Hypothalamus (tissue), 51 donors: ENCODE data around the gene CNIH1.
"Not testable (repeated sequence)": the region's sequence is repeated elsewhere in the genome, so short reads cannot be mapped to it uniquely, and the experiment has no call there.

Source experiments
- DNase-seq, 51 donors: peaks; one replicate each; lab custom pipeline; 2025; lab: John Stamatoyannopoulos, UW

Gene CNIH1

DNA sequence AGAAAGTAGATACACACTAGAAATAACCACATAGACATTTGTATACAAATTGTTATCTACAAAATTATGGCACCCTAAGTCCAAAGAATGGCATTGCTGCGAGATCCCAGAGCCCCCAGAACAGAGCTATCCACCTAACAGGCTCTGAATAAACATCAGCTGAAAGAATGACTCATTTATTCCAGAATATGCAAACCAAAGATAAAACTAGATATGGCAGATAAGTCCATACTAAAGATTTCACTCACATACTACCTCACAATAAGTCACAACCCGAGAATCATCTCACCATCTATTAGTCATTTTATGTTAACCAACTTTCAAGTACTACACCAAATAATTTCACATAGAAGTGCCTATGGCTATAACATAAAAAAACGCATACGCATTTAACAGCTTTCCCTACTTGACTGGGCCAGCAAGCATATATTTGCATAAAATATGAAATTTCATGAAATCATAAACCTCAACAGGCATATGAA is 5.6 kb downstream of the CNIH1 start:
- no peak for DNase-seq

DNA sequence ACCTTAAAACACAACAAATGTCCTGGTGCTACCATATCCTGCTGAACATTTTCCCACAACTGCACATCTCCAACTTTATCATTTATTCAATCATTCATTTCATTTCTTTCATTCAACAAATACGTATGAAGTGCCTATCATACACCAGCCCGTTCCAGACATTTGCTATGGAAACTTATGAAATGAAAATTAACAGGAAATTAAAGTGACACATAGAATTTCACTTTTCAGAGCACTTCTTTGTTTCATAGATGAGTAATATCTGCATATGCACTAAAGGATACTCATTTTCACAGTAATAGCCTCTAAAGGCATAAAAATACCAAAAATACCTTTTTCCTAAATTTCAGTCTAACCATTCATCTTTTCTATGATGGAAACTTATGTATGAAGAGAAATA is 12.6 kb downstream of the CNIH1 start:
- DNase-seq, result no peak

DNA sequence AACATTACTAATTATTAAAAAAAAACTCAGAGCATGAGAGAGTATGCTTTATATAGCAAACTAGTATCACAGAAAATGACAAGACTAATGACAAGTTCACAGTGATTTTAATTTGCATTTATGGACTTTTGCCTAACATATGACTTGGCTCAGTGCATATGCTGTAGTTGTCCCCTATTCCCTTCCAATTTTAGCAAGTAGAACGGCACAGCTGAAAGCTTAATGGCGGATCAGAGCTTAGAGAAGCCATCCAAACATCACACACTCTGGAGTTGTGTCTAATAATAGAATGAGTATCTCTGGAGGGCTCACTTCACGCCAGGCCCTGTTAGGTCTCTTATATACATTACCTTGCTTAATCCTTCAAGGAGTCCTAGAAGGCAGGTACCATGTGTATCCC is 13.3 kb downstream of the CNIH1 start:
- no peak for DNase-seq

DNA sequence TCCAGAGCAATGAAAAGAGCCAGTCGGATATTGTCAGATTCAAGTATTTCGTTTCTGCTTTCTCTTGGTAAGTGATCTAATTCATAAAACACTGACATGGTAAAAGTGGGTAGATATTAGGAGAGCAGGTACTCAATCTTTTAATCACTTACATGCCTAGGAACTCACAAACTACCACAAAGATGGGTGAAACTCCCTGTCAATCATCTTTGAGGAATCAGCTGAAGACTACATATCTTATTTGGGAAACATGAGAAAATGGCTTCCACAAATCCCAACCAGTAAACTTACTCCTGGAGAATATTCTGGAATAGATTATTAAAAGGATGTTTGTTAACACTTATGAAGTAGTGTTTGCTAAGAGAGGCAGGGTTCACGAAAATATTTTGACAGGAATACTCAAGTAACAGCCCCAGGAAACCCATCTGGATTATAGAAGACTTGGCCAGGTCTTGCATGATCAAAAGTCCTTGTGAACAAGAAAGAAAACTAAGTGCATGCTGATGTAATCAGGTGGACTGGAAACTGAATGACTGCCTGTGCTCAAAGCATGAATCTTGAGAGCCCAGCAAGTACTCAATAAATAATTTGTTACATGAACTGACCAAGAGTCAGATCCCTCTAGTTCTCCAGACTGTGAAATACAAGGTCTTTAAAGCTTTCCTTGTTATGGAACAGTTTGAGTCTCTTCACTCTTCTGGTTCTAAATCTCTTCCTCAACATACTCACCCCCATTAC is 15.5 kb downstream of the CNIH1 start:
- no peak for DNase-seq

DNA sequence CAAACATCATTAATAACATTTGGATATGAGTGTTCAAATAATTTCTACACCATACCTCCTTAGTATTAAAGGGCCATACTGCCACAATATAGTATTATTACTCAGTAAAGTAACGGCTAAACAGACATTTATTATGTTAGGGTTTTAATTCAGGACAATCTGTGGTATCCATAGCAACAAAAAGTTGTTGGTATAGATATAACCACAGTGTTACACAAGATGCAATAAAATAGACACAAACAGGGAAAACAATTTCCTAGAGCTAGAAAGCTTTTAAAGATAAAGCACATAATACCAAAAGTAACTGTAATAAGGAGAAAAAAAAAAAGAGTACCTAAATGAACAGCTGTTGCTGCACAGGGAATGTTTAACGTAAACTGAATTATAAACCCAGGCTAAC is 16.1 kb downstream of the CNIH1 start:
- no peak for DNase-seq

DNA sequence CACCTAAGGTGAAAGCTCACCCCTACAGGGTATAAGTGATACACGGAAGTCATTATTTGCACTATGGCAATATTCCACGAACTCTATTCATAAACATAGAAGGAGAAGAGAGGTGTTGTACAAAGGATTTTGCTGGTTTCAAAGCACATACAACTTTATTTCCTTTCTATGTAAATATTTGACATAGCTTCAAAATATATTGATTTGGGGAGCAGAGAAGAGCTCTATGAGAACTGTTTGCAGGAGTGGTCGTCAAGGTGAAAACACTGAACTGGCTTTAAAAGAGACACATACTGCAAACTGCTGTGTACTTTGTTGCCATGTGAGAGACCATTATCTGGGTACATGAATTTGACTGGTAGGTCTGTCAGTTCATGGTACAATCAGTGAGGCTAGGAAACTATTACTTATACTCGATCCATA is 16.7 kb downstream of the CNIH1 start:
- no peak for DNase-seq

DNA sequence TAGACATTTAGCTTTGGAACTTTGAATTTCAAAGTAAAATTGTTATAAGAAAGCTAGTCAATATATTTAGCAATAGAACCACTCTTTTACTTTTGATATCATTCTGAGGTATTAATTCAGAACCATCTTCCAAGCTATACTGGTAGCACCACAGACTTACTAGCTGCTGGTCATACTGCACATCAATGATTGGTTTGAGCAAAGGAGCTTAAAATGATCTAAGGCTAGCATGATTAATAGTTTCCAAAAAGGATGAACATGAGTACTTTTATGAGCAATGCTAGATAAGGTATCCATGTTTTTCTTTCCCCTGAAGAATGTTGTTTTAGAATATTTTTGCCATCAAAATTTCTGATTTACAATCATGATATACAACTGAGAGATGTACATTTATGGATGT is 17.2 kb downstream of the CNIH1 start:
- DNase-seq, result no peak

DNA sequence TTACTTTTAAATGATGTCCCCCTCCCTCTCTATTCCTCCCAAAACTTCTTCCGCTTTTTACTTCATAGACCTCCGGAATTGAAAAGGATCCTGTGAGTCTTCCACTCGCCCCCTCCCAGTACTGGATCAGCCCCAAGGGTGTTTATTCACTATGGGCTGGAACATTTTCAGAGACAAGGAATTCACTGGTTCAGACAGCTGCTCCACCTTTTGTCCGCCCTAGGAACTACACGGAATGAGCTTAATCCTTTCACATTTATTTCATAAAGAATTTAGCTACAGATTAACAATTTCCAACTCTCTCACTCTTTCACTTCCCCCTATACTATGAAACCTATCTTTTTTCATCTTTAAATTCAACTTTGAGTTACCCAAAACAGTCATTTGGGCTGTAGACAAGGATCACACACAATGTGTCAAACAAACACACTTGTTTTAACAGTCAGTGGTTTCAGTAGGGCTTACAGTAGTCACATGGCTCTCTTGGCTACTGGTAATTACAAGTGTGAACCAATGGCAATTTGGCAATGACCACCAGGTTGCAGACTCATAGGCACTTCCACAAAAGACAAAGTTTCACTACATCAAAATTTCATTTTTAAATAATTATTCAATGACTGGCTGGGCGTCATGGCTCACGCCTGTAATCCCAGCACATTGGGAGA is 20.6 kb downstream of the CNIH1 start:
- peak in 11 of 51 donors; percentile 1 to 19 (median 5) for DNase-seq

DNA sequence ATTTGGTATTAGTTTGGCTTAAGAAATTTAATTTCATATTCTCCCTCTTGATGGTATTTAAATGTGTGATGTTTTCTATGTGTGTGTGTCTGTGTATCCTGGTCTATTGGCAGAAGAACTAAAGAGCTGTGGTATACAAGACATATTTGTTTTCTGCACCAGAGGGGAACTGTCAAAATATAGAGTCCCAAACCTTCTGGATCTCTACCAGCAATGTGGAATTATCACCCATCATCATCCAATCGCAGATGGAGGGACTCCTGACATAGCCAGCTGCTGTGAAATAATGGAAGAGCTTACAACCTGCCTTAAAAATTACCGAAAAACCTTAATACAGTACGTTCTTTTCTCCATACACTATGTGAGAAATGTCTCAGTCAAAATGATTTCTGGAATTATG is 29.8 kb downstream of the CNIH1 start:
- no peak for DNase-seq

DNA sequence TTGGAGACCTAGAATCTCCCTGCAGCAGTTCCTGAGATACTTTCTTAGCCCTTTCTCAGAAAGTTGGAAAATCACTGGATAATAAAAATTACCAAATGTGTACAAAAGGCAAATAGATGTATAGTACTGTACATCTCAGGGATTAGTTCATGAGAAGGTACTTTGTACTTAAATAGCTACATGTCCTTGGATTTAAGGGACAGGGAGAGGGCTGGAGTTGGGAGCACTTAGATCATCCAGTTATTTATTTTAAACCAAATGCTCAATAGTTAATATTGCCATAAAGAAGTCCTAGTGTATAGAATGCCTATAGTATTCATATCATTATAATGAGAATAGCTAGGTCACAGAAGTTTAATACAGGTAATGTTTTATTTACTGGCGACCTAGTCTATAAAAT is 31.0 kb downstream of the CNIH1 start:
- DNase-seq, result no peak

DNA sequence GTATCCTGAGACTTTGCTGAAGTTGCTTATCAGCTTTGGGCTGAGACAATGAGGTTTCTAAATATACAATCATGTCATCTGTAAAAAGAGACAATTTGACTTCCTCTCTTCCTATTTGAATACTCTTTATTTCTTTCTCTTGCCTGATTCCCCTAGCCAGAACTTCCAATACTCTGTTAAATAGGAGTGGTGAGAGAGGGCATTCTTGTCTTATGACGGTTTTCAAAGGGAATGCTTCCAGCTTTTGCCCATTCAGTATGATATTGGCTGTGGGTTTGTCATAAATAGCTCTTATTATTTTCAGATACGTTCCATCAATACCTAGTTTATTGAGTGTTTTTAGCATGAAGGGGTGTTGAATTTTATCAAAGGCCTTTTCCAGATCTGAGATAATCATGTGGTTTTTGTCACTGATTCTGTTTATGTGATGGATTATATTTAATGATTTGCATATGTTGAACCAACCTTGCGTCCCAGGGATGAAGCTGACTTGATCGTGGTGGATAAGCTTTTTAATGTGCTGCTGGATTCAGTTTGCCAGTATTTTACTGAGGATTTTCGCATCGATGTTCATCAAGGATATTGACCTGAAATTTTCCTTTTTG is 37.7 kb downstream of the CNIH1 start:
- DNase-seq, result not testable (repeated sequence)

DNA sequence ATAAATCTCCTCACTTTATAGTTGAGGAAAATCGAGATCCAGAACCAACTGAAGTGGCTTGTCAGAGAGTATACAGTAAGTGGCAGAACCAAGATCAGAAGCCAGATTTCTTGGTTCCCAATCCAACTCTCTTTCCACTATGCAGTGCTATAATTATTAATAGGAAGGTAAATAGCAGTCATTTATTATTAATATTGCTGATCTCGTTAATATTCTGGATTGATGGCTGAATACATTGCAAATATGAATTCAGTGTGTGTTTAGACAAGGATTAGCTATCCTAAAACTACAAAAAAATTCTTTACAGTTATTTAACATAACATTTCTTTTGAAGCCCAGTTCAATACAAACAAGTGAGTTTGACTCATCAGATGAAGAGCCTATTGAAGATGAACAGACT is 41.6 kb downstream of the CNIH1 start:
- no peak for DNase-seq

DNA sequence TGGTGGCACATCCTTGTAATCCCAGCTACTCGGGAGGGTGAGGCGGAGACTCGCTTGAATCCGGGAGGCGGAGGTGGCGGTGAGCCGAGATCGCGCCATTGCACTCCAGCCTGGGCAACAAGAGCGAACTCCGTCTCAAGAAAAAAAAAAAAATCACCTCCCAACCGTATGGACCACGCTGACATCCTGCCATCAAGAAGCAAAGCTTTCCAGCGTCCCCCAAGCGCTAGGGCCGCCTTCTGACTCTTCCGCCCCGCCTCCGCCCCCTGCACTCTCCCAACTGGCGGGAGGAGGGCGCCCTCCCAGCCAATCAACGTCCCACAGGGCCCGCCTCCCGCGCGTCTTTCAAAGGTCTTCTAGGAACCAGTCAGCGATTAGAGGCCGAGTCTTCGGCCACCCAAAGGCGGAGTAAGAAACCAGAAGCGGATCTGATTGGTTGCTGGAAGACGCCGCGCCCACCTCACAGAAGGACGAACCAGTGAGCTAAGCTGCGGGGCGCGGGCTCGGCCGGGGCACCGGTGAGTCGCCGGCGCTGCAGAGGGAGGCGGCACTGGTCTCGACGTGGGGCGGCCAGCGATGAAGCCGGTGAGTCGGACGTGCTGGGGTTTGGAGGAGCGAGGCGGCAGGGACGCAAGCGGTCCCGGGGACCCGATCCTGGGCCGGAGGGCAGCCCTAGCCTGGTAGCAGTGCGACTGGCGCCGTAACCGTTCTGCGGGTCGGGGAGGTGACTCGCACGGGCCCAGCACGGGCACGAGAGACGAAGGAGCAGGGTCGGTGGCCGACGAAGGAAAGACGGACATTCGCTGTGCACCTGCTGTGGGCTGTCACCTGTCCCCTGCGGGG is 44.5 kb downstream of the CNIH1 start, which contains the start of gene CDKN3:
TSS of gene CDKN3 (plus strand) at position 515 of the 843 bp plus-strand sequence. CDS start at position 577, 62 bp downstream.
- DNase-seq, result peak; percentile 35 to 98 (median 92)

DNA sequence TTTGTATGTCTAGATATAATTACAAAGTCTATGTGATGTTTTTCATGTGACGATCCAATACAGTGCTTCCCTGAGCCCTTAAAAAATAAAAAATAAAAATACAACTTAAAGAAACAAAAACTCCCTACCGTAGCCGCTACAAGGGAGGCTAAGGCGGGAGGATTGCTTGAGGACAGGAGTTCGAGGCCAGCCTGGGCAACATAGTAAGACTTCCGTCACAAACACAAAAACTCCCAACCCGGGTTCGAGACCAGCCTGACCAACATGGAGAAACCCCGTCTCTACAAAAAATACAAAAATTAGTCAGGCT is 45.0 kb downstream of the CNIH1 start:
- no peak for DNase-seq

DNA sequence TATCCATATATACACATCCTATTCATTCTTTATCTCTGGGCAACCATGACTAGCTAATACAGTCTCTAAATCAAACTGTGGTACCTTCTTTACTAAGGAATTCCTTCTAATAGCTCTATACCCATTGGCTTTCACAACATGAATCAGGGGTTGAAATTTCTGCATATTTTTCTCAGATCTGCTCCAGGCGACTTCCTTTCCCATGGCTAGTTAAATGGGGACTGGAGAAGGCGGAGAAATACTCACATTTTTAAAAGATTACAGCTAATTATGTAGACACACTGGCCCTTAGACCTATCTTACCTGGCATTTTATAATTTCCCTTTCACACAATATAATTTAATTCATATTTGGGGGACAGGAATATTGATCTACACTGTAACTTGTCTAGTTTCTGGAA is 45.5 kb downstream of the CNIH1 start:
- no peak for DNase-seq

DNA sequence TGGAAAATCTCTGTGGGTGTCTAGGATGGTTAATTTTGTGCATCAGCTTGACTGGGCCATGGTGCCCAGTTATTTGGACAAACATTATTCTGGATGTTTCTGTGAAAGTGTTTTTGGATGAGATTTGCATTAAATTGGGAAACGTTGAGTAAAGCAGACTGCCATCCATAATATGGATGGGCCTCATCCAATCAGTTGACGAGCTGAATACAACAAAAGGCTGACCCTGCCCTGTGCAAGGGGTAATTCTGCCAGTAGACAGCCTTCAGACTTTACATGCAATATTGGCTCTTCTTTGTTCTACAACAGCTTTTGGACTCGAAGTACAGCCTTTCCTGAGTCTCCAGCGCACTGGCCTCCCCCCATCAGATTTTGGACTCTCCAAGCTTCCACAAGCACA is 45.9 kb downstream of the CNIH1 start:
- no peak for DNase-seq

DNA sequence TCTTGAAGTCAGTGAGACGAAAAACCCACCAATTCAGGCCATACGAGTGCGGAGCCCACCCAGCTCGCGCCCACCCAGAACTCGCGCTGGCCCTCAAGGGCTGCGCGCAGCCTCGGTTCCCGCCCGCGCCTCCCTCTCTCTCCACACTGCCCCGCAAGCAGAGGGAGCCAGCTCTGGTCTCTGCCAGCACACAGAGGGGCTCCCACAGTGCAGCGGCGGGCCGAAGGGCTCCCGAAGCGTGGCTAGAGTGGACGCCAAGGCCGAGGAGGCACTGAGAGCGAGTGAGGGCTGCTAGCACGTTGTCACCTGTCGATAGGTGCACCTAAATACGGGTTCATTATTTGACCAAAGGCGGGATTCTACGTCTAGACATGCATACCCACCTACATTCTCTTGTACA is 46.6 kb downstream of the CNIH1 start:
- peak in 1 of 51 donors; percentile 4 for DNase-seq

DNA sequence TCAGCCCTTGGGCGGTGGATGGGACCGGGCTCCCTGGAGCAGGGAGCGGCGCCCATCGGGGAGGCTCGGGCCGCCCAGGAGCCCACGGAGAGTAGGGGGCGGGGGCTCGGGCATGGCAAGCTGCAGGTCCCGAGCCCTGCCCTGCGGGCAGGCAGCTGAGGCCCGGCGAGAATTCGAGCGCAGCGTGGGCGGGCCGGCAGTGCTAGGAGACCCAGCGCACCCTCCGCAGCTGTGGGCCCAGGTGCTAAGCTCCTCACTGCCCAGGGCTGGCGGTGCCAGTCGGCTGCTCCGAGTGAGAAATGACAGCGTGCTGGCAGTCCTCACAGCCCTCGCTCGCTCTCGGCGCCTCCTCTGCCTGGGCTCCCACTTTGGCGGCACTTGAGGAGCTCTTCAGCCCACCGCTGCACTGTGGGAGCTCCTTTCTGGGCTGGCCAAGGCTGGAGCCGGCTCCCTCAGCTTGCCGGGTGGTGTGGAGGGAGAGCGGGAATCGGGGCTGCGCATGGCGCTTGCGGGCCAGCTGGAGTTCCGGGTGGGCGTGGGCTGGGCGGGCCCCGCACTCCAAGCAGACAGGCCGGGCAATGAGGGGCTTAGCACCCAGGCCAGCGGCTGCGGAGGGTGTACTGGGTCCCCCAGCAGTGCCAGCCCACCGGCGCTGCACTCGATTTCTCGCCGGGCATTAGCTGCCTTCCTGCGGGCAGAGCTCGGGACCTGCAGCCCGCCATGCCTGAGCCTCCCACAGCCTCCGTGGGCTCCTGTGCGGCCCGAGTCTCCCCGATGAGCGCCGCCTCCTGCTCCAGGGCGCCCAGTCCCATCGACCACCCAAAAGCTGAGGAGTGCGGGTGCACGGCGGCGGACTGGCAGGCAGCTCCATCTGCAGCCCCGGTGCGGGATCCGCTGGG is 47.9 kb downstream of the CNIH1 start:
- DNase-seq, result not testable (repeated sequence)

DNA sequence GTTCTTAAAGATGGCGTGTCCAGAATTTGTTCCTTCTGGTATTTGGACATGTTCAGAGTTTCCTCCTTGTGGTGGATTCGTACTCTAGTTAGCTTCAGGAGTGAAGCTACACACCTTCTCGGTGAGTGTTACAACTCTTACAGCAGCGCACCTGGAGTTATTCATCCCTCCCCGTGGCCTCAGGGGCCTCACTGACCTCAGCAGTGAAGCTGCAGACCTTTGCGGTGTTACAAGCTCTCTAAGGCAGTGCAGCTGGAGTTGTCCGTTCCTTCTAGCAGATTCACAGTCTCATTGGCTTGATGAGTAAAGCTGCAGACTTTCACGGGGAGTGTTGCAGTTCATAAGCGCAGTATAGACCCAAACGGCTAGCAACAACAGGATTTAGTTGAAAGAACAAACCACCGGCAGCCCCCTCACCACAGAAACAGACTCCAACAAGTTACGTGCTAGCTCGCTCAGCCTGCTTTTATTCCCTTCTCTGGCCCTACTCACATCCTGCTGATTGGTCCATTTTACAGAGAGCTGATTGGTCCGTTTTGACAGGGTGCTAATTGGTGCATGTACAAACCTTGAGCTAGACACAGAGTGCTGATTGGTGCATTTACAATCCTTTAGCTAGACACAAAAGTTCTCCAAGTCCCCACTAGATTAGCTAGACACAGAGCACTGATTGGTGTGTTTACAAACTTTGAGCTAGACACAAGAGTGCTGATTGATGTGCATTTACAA is 48.9 kb downstream of the CNIH1 start:
- DNase-seq, result no peak
